HEK293 (cell line): ENCODE data around the gene CRACR2A.

Experiments
- CTCF ChIA-PET: fragments of 350-600 bp; formaldehyde crosslinking; extraction: SDS; loops from one replicate; lab custom pipeline; 2021; ENCODE audit warnings: antibody characterized with exemption; lab: Yijun Ruan, JAX
- POLR2A ChIA-PET: fragments of 300-600 bp; formaldehyde crosslinking; extraction: SDS; loops from one replicate; lab custom pipeline; 2020; ENCODE audit warnings: antibody characterized with exemption, inconsistent platforms; lab: Yijun Ruan, JAX
- H3K27ac ChIP-seq: fragments of 200-500 bp; sonication (Bioruptor generic); 2 replicates; pipeline ENCODE4 v1.5.1; 2014; ENCODE audit warnings: low read depth, low read length, control low read depth, inconsistent platforms; ENCODE audit errors: extremely low read depth
- H3K36me3 ChIP-seq, 2 experiments: fragments of 200-500 bp in 1 of 2; sonication (Bioruptor generic) in 1 of 2; 1 replicate in 1 of 2; 2 replicates in 1 of 2; pipeline ENCODE4 v1.5.1; 2014 to 2017; ENCODE audit warnings: inconsistent platforms in 2 of 2, low read length in 2 of 2; ENCODE audit not compliant: control insufficient read depth in 2 of 2, insufficient read depth in 1 of 2
- H3K4me1 ChIP-seq: fragments of 200-500 bp; sonication (Bioruptor generic); 2 replicates; pipeline ENCODE4 v1.5.1; 2014; ENCODE audit warnings: mild to moderate bottlenecking, low read length, inconsistent platforms; ENCODE audit not compliant: control insufficient read depth, insufficient read depth
- H3K4me3 ChIP-seq: 2 replicates; pipeline ENCODE4 v1.5.1; 2011; ENCODE audit warnings: low read depth, mild to moderate bottlenecking, control low read depth, low read length, moderate library complexity
- H3K9me3 ChIP-seq: fragments of 200-500 bp; sonication (Bioruptor generic); 2 replicates; pipeline ENCODE4 v1.5.1; 2014; ENCODE audit warnings: low read depth, low read length, inconsistent platforms; ENCODE audit not compliant: control insufficient read depth, insufficient read depth
- ATF2 ChIP-seq: fragments of 450-650 bp; formaldehyde crosslinking; IDR thresholded peaks from 2 replicates; pipeline ENCODE4 v1.5.1; 2016; ENCODE audit warnings: missing biosample characterization, missing genetic modification characterization, low read depth
- BCL11A ChIP-seq: fragments of 450-650 bp; formaldehyde crosslinking; IDR thresholded peaks from 2 replicates; pipeline ENCODE4 v1.5.1; 2016; ENCODE audit warnings: low read depth, missing biosample characterization, missing genetic modification characterization
- BCL6B ChIP-seq: fragments of 450-650 bp; formaldehyde crosslinking; IDR thresholded peaks from 2 replicates; pipeline ENCODE4 v1.5.1; 2017; ENCODE audit warnings: missing biosample characterization, missing genetic modification characterization
- CTCF ChIP-seq: fragments of 450-650 bp; formaldehyde crosslinking; IDR thresholded peaks from 2 replicates; pipeline ENCODE4 v1.5.1; 2016; ENCODE audit warnings: missing biosample characterization, missing genetic modification characterization
- GLIS1 ChIP-seq: fragments of 450-650 bp; formaldehyde crosslinking; IDR thresholded peaks from 2 replicates; pipeline ENCODE4 v1.5.1; 2016; ENCODE audit warnings: missing biosample characterization, missing genetic modification characterization
- KLF16 ChIP-seq: fragments of 450-650 bp; formaldehyde crosslinking; IDR thresholded peaks from 2 replicates; pipeline ENCODE4 v1.5.1; 2017; ENCODE audit warnings: missing biosample characterization, missing genetic modification characterization
- PATZ1 ChIP-seq: fragments of 450-650 bp; formaldehyde crosslinking; IDR thresholded peaks from 2 replicates; pipeline ENCODE4 v1.5.1; 2016; ENCODE audit warnings: missing biosample characterization, missing genetic modification characterization
- SP2 ChIP-seq: fragments of 450-650 bp; formaldehyde crosslinking; IDR thresholded peaks from 2 replicates; pipeline ENCODE4 v1.5.1; 2016; ENCODE audit warnings: missing biosample characterization, missing genetic modification characterization
- ZIC2 ChIP-seq: fragments of 450-650 bp; formaldehyde crosslinking; IDR thresholded peaks from 2 replicates; pipeline ENCODE4 v1.5.1; 2016; ENCODE audit warnings: missing biosample characterization, missing genetic modification characterization
- ZNF112 ChIP-seq: fragments of 450-650 bp; formaldehyde crosslinking; IDR thresholded peaks from 2 replicates; pipeline ENCODE4 v1.5.0; 2017; ENCODE audit warnings: missing biosample characterization, missing genetic modification characterization
- ZNF140 ChIP-seq: fragments of 450-650 bp; formaldehyde crosslinking; IDR thresholded peaks from 2 replicates; pipeline ENCODE4 v1.5.1; 2016; ENCODE audit warnings: missing biosample characterization, missing genetic modification characterization
- ZNF155 ChIP-seq: fragments of 450-650 bp; formaldehyde crosslinking; IDR thresholded peaks from 2 replicates; pipeline ENCODE4 v1.5.1; 2016; ENCODE audit warnings: missing biosample characterization, missing genetic modification characterization
- ZNF18 ChIP-seq: fragments of 450-650 bp; formaldehyde crosslinking; IDR thresholded peaks from 2 replicates; pipeline ENCODE4 v1.5.1; 2016; ENCODE audit warnings: missing biosample characterization, missing genetic modification characterization
- ZNF2 ChIP-seq: fragments of 450-650 bp; formaldehyde crosslinking; IDR thresholded peaks from 2 replicates; pipeline ENCODE4 v1.5.1; 2016; ENCODE audit warnings: missing biosample characterization, missing genetic modification characterization
- ZNF24 ChIP-seq: fragments of 450-650 bp; formaldehyde crosslinking; IDR thresholded peaks from 2 replicates; pipeline ENCODE4 v1.5.1; 2016; ENCODE audit warnings: missing biosample characterization, missing genetic modification characterization
- ZNF366 ChIP-seq: fragments of 450-650 bp; formaldehyde crosslinking; conservative IDR thresholded peaks from 2 replicates; pipeline ENCODE4 v1.5.1; 2016; ENCODE audit warnings: missing biosample characterization, missing genetic modification characterization
- ZNF692 ChIP-seq: fragments of 450-650 bp; formaldehyde crosslinking; IDR thresholded peaks from 2 replicates; pipeline ENCODE4 v1.5.1; 2016; ENCODE audit warnings: missing biosample characterization, missing genetic modification characterization
- ZNF830 ChIP-seq: fragments of 450-650 bp; IDR thresholded peaks from 2 replicates; pipeline ENCODE4 v1.5.0; 2018; ENCODE audit warnings: missing biosample characterization, missing genetic modification characterization, low read depth, mild to moderate bottlenecking, moderate library complexity
- ZSCAN4 ChIP-seq: fragments of 450-650 bp; formaldehyde crosslinking; IDR thresholded peaks from 2 replicates; pipeline ENCODE4 v1.5.1; 2017; ENCODE audit warnings: missing biosample characterization, missing genetic modification characterization

Gene CRACR2A

GRCh38 chr12:3748620-3749019 is 4.3 kb downstream of the CRACR2A start (continued):
- no peak for TF ChIP-seq PATZ1 (tag by site-specific recombination)
- no peak for TF ChIP-seq KLF16 (tag by site-specific recombination)
- peak; percentile 96 for TF ChIP-seq ATF2
- TF ChIP-seq ZNF366 (tag by site-specific recombination) = no peak
- no peak for TF ChIP-seq ZSCAN4
- no peak for TF ChIP-seq ZNF140
- no peak for TF ChIP-seq ZNF18 (tag by site-specific recombination)
- 0 out of 2 replicates have a peak, but pooled peaks have one; percentile 9 for TF ChIP-seq SP2
- TF ChIP-seq BCL11A (tag by site-specific recombination) = peak; percentile 63; the same call in 1 of the 2 replicates
- TF ChIP-seq, all 188 proteins: peak for 9

GRCh38 chr12:3747976-3748619 is 4.8 kb downstream of the CRACR2A start:
- TF ChIP-seq ZNF112 (tag by site-specific recombination) (no peak), ZIC2 (peak; percentile 28; the same call in 1 of the 2 replicates), ZNF155 (tag by site-specific recombination) (no peak), GLIS1 (tag by site-specific recombination) (peak; percentile 23; the same call in 1 of the 2 replicates), BCL6B (tag by site-specific recombination) (0 out of 2 replicates have a peak, but pooled peaks have one; percentile 51)
- H3K36me3 ChIP-seq = no peaks in the 10 kb centered on the region
- H3K4me1 ChIP-seq = no peaks in the 10 kb centered on the region; the same call in 1 of the 2 replicates
- no peak overlapping the region for H3K4me3 ChIP-seq
- ChIA-PET CTCF (no interaction called here), POLR2A (no interaction called here)
- H3K27ac ChIP-seq = no peak overlapping the region
- H3K9me3 ChIP-seq = no peaks in the 10 kb centered on the region

GRCh38 chr12:3747543-3747942 is 5.4 kb downstream of the CRACR2A start:
- CTCF ChIA-PET = no interaction called here

More at GRCh38 chr12:3747543-3747942, 5.4 kb downstream of the CRACR2A start:
- no peaks in the 10 kb centered on the region for H3K36me3 ChIP-seq
- POLR2A ChIA-PET = no interaction called here
- no peak overlapping the region for H3K27ac ChIP-seq
- no peaks in the 10 kb centered on the region; the same call in 1 of the 2 replicates for H3K4me1 ChIP-seq
- H3K9me3 ChIP-seq = no peaks in the 10 kb centered on the region
- TF ChIP-seq ZNF830 (tag by site-specific recombination) (no peak), ZIC2 (no peak), CTCF (tag by site-specific recombination) (no peak), ZNF2 (tag by site-specific recombination) (no peak), ZNF24 (tag by site-specific recombination) (no peak), ATF2 (no peak), ZNF692 (tag by site-specific recombination) (no peak)
- TF ChIP-seq, all 188 proteins: peak for 0
- H3K4me3 ChIP-seq = no peak overlapping the region
